ENCODE data around the gene SHANK3.

GRCh38 chr22:50670914-50671538, 1.6 kb upstream of the SHANK3 start:
- TF ChIP-seq EZH2phosphoT487 (IDR thresholded peaks at IDR 0.05; ENCODE audit: insufficient read depth, low read depth): no peak
- no peak for TF ChIP-seq EZH2 (IDR thresholded peaks at IDR 0.05; ENCODE audit: insufficient read depth, poor library complexity, severe bottlenecking)

Data from GM23248 (cell line).